HG03520 (cell line): Measurements from ENCODE around the gene ZNF280D.
"Not testable (repeated sequence)": the region's sequence is repeated elsewhere in the genome, so short reads cannot be mapped to it uniquely, and the experiment has no call there.

Experiments
- ATAC-seq: cut with Tn5 transposase; IDR thresholded peaks from one replicate; pipeline ENCODE4 v1.9.1; 2021; ENCODE audit warnings: mild to moderate bottlenecking, moderate library complexity; ENCODE audit not compliant: unreplicated experiment

The ZNF280D gene

GRCh38 chr15:56718560-56718959 lies 14.7 kb downstream of the ZNF280D start:
- no peak for ATAC-seq

- ATAC-seq, result no peak
Measured at GRCh38 chr15:56716334-56716733, 17.0 kb downstream of the ZNF280D start.

- ATAC-seq, result no peak
Measured at GRCh38 chr15:56715220-56715619, 18.1 kb downstream of the ZNF280D start.

GRCh38 chr15:56709502-56709901 lies 23.8 kb downstream of the ZNF280D start:
- ATAC-seq, result not testable (repeated sequence)

DNA sequence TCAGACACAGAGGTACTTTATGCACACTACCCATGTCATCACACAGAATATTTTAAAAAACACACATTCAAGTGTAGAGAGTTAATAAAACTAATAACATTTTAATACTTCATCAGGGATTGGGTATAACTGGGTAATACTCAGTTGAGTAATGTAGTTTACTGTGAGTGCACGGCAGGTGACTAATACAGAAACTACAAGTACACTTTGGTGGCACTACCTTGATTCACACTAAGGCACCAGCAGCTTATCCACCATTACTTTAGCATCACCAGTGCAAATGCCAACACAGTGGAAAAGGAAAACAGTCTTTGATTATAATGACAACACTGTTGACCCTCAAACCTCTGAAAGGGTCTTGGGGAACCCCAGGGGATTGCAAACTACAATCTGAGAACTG lies 33.6 kb downstream of the ZNF280D start:
- no peak for ATAC-seq

DNA sequence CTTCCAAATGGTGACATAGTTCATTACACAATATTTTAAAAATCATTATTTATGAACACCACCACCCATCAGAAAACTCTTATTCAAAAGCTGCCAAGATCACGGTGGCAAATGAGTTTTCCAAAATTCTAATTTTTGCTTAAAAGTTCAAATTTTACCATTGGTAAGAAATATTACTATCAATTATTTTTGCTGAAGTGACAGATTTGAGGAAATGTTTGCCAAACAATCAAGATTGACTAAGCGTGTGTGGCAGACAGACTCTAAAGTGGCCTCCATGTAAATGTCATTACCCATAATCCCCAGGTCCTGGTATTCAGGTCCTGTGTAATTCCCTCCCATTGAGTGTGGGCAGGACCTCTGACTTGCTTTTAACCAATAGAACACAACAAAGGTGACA lies 35.0 kb downstream of the ZNF280D start:
- no peak for ATAC-seq

GRCh38 chr15:56693761-56694160 lies 39.5 kb downstream of the ZNF280D start:
- no peak for ATAC-seq

- no peak for ATAC-seq
Measured at GRCh38 chr15:56690733-56691132, 42.6 kb downstream of the ZNF280D start.

GRCh38 chr15:56683908-56684307 lies 49.4 kb downstream of the ZNF280D start:
- ATAC-seq, result no peak

- ATAC-seq, result no peak
Measured at GRCh38 chr15:56681113-56681512, 52.2 kb downstream of the ZNF280D start.

- ATAC-seq, result no peak
Measured at GRCh38 chr15:56679225-56679624, 54.1 kb downstream of the ZNF280D start.

DNA sequence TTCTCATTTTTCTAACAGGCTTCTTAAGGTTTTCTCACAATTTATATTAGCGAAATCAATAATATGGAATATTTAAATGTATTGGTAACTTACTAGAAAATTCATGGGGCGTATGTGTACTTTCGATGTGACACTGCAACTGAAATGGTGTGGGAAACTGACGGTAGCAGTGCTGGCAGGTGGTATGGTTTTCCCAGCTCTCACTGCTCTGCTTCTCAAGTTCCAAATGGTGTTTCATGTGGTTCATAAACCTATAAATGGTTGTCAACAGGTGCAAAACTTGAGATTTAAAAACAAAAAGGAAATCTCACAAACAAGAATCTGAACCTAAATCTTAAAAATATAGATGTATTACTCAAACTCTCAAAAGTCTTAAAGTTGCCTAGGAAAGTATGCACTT lies 54.7 kb downstream of the ZNF280D start:
- no peak for ATAC-seq

GRCh38 chr15:56677271-56677670 lies 56.0 kb downstream of the ZNF280D start:
- no peak for ATAC-seq

DNA sequence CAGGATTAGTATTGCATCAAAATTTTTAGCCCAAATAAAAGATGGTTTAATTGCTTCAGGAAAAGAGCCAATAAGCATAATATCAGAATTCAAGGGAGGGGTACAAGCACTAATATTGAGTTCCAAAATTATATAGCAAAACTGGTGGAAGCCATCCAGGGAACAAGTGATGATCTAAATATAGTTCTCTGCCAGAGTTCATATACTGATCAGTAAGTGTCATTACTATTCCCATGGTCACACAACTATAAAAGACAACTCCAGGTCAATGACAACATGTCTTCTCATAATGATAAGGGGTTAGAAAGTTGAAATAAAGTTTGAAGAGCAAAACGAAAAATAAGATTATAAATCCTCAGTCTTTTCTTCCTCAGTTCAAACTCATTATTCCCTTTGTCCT lies 57.4 kb downstream of the ZNF280D start:
- no peak for ATAC-seq

DNA sequence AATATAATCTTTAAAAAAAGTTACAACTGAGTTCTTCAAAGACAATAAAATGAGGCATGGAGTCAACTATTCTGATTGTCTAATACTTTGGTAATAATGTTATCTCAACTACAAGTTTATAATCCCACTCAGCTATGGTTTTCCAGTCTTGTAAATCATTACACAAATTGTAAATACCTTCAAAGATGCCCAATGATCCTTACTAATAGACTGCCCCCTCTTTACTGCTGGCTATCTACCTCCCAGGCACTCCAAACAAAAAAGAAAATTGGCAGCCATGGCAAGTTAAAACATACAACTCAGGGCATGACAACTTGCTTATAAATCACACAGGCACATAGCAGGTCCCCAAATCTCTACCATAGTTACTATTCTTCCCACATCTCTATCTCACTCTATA lies 58.5 kb downstream of the ZNF280D start:
- ATAC-seq, result no peak

GRCh38 chr15:56672721-56673120 lies 60.6 kb downstream of the ZNF280D start:
- ATAC-seq, result no peak

- no peak for ATAC-seq
Measured at GRCh38 chr15:56667517-56667916, 65.8 kb downstream of the ZNF280D start.

- ATAC-seq, result no peak
Measured at GRCh38 chr15:56660943-56661342, 72.4 kb downstream of the ZNF280D start.

DNA sequence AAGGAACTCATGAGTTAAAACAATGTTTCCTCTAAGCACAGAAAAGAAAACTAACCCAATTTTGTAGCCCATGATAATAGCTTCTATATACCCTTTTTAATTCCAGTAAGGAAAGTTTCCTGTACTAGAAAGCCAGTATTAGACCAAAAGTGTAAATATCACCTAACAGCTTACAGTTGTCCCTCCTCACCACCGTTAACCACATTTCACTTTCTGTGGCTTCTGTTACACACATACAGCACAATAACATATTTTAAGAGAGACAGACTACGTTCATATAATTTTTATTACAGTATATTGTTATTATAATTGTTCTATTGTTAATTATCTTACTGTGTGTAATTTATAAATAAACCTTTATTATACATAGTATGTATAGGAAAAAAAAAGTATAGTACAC lies 74.1 kb downstream of the ZNF280D start:
- ATAC-seq, result no peak

DNA sequence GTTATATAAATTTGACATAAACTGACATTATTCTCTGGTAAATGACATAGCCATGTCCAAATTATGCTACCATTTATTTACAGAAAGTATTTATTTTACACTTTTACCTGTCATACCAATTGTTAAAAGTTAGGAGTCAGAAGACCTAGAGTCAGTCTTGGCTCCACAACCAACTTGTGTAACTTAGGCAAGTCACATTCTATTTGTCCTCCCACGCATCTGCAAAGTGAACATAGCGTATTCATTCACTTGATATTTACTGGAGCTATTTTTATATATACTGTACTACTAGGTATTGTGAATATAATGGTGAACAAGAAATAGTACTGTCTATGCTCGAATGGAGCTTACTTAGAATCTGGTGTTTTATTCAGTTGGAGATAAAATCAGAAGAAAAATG lies 78.7 kb downstream of the ZNF280D start:
- ATAC-seq, result no peak

DNA sequence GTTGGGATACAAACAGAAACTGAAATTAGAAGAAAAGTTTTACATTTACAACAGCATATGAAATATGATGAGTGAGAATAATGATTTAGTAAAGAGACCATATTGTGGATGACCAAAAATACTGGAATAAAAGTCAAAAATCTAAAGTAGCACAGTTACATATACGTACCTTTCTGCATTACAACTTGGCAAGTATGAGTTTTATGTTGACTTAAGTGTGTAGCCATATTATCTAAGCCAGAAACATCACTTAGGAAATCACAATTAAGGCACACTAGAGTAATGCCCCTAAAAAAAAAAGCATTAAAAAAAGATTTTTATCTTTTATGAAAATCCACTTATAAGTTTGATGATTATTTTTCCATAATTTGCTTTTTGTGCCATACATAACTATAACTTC lies 79.1 kb downstream of the ZNF280D start:
- ATAC-seq, result no peak

DNA sequence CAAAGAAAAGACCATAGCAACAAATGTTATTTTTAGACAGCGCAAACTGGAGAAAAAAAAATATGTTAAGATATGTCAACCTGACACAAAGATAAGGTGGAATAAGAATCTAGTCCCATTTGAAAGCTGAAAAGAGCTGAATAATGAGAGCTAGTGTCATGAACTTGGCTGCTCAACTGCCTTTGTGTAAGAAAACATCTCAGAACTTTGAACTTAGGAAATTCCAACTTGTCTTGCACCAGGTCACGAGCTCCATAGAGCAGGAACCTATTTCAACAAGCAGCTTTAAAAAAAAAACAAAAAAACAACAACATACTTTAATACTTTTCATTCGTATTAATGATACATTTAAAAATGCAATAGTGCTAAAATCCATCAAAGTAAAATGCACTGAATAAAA lies 79.5 kb downstream of the ZNF280D start:
- ATAC-seq, result no peak

DNA sequence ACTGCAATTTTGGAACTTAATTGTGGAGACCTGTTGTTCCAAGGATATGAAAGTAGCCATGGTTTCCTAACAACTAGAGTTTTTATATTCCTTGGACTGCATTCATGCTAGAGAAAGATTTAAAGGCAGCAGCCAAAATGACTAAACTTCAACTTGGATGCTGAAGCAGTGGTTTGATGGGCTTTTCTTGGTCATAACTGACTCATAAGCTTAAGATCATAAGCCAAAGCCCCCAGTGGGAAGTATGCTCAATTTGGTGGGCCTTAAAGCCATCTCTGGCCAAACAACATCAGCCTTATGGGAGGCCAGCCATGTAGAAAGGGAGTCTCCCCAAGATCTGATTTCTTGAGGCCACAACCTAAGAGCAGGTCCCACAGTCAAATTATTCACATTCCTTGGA lies 80.2 kb downstream of the ZNF280D start:
- no peak for ATAC-seq

DNA sequence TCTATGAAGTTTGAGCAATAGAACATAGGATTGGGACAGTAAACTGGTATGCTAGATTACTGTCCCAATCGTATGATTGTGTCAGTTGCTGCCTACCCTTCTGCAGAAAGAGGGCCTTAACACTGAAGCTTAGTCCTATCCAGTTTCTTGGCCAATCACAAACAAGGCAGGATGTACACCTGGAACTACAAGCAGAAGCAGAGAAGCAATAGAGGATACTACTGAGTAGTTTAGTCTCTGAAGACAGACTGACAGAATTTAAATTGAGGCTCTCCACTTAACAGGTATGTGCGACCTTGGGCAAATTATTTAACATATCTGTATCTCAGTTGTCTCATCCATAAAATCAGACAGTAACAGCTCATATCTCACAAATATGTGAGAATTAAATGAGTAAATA lies 85.0 kb downstream of the ZNF280D start:
- ATAC-seq, result no peak
